Uterus (tissue), 2 donors: ENCODE data around the gene ADGRL3.

Experiments
- CTCF ChIP-seq, 4 experiments: fragments of 200-600 bp in 2 of 4; fragments of 450-650 bp in 2 of 4; sonication (generic) in 2 of 4; IDR thresholded peaks; one replicate each; pipeline ENCODE4 v1.5.1; 2016 to 2019; ENCODE audit warnings: antibody characterized with exemption in 4 of 4, mild to moderate bottlenecking in 2 of 4, moderate library complexity in 1 of 4
- POLR2A ChIP-seq, 2 donors: fragments of 450-650 bp; IDR thresholded peaks; one replicate each; pipeline ENCODE4 v1.6.1; 2016; ENCODE audit warnings: antibody characterized with exemption in 2 of 2, mild to moderate bottlenecking in 1 of 2, moderate library complexity in 1 of 2

GRCh38 chr4:61373901-61374440 is 173.8 kb downstream of the ADGRL3 start:
- no peak for TF ChIP-seq CTCF (IDR thresholded peaks at IDR 0.05)
- TF ChIP-seq POLR2A (IDR thresholded peaks at IDR 0.05) = no peak
